ENCODE results near the gene INPP5A.

The INPP5A gene

DNA sequence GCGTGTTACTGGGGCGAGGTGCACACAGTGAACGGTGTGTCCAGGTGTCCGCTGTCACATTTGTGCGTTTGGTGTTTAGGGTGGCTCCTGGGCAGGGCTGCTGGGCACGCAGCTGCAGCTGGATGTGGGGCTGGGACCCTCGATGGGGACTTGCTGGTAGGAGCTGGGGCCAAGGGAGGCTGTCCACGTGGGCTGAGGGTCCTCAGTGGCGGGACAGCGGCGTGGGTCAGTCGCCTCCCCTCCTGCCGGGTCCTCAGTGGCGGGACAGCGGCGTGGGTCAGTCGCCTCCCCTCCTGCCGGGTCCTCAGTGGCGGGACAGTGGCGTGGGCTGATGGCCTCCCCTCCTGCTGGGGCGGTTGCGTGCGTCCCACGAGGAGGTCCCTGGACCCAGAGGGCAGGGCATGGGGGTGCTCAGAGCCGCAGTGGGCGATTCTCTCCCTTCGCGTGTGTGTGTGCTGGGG, 68.5 kb downstream of the INPP5A start:
- in situ Hi-C loops (cut with MboI; ENCODE audit: low pct_unique_long_range_greater_than_20kb, low sequenced_read_pairs, unreplicated experiment): no loop called here
- TF ChIP-seq, protein P1, sequence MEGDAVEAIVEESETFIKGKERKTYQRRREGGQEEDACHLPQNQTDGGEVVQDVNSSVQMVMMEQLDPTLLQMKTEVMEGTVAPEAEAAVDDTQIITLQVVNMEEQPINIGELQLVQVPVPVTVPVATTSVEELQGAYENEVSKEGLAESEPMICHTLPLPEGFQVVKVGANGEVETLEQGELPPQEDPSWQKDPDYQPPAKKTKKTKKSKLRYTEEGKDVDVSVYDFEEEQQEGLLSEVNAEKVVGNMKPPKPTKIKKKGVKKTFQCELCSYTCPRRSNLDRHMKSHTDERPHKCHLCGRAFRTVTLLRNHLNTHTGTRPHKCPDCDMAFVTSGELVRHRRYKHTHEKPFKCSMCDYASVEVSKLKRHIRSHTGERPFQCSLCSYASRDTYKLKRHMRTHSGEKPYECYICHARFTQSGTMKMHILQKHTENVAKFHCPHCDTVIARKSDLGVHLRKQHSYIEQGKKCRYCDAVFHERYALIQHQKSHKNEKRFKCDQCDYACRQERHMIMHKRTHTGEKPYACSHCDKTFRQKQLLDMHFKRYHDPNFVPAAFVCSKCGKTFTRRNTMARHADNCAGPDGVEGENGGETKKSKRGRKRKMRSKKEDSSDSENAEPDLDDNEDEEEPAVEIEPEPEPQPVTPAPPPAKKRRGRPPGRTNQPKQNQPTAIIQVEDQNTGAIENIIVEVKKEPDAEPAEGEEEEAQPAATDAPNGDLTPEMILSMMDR (IDR thresholded peaks at IDR 0.05; ENCODE audit: extremely low read depth, insufficient read depth, missing control alignments): no peak
- DNase-seq (ENCODE audit: low spot score): no peak

DNA sequence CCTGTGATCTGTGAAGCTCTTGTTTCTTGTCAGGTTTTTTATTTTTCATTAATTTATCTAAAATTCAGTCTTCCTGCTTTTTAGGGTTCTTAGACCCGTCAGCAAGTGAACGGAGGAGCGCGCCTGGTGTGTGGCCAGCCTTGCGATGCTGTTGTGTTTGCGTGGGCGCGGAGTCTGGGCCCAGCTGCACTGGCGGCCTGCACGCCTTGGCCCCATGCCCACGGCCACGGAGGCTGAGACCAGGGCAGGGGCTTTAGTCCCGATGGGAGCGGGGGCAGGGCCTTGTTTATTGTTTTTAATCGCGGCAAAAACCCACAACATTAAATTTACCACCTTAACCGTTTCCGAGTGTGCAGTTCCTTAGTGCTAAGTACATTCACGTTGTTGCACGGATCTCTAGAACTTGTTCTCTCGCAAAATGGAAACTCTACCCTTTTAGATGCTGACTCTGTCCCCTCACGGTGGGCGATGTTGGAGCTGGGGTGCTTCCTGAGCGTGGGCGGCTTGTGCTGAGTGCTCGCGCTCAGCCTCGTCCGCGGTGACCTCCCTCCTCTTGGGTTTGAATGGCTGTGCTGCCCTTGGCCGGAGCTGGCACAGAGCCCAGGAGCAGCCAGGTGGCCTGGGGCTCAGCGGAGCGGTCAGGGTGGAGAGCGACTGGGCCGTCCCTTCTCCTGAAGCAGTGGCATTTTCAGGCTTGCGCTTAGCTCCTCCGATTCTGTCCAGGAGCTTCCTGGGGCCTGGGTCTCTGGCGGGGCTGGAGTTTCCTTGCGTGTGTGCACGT, 69.1 kb downstream of the INPP5A start:
- in situ Hi-C loops (cut with MboI; ENCODE audit: low pct_unique_long_range_greater_than_20kb, low sequenced_read_pairs, unreplicated experiment): no loop called here
- no peak for DNase-seq (ENCODE audit: low spot score)
- TF ChIP-seq, protein P1 (IDR thresholded peaks at IDR 0.05; ENCODE audit: extremely low read depth, insufficient read depth, missing control alignments): no peak

DNA sequence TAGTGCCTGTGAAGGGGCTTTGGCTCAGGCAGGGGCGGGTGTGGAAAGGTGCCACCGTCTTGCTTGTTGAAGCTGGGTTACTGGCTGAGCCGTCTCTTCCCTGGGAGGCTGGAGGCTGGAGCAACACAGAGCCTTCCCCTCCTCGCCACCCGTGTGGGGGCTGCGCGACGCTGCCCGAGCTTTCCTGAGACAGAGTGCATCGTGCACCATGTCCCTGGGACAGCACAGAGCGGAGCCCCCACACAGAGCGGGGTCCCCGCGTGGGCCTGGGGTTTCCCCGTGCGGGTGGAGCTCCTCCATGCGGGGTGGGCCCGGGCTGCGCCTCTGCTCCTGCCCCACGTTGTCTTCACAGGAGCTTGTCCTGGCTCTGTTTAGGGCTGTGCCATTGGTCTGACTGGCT, 69.9 kb downstream of the INPP5A start:
- DNase-seq (ENCODE audit: low spot score): no peak
- in situ Hi-C loops (cut with MboI; ENCODE audit: low pct_unique_long_range_greater_than_20kb, low sequenced_read_pairs, unreplicated experiment): no loop called here
- TF ChIP-seq, protein P1 (IDR thresholded peaks at IDR 0.05; ENCODE audit: extremely low read depth, insufficient read depth, missing control alignments): no peak

DNA sequence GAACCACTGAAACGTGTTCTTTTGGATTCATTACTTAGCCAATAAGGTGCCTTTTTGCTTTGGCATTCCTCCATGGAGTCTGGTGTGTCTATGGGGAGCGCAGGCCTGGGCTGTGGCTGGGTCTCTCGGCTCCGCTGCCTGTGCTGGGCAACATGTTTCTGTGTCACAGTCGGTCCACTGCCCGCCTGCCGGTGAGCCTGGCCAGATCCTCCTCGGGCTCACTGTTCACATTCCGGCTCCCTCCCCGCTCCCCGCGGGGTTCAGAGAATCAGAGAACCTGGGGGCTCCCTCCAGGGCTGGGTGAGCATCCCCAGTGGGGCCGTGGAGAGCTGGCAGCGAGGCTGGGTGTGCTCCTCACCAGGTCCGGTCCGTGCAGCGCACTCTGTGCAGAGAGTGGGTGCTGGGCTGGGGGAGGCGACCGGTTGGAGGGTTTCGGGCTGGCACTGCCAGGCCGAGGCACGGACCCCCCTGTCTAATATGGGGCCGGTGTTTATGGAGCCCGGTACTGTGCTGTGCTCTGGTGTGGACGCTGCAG, 70.4 kb downstream of the INPP5A start:
- in situ Hi-C loops (cut with MboI; ENCODE audit: low pct_unique_long_range_greater_than_20kb, low sequenced_read_pairs, unreplicated experiment): no loop called here
- no peak for DNase-seq (ENCODE audit: low spot score)
- TF ChIP-seq, protein P1 (IDR thresholded peaks at IDR 0.05; ENCODE audit: extremely low read depth, insufficient read depth, missing control alignments): no peak

DNA sequence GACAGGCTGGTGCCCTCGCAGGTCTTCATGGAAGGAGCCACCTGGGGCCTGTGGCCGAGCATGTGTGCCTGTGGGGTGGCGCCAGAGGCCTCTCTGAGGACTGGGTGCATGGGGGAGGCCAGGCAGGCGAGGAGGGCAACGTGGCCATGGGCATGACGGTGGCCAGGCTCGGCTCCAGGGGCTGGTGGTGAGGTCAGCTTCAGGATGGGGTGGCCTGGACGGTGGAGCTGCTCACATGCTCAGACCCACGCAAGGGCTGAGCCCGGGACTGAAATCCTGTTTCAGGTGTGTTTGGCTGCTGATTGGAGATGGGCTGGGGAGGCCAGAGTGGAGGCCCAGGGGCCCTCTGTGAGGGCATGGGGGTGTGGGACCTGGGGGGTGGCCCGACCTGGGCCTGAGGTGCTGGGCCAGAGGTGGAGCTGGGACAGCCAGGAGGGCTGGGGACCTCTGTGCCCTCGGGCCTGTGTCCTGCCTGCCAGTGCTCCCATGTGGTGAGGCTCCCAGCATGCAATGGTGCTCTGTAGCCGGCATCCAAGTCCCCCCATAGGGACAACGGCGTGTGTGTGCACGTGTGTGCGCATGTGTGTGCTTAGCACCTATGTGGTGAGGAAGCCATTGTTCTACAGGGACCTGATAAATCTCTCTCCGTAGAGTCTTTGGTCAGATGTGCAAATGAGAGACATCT, 71.1 kb downstream of the INPP5A start:
- no peak for DNase-seq (ENCODE audit: low spot score)
- in situ Hi-C loops (cut with MboI; ENCODE audit: low pct_unique_long_range_greater_than_20kb, low sequenced_read_pairs, unreplicated experiment): no loop called here
- TF ChIP-seq, protein P1 (IDR thresholded peaks at IDR 0.05; ENCODE audit: extremely low read depth, insufficient read depth, missing control alignments): no peak

DNA sequence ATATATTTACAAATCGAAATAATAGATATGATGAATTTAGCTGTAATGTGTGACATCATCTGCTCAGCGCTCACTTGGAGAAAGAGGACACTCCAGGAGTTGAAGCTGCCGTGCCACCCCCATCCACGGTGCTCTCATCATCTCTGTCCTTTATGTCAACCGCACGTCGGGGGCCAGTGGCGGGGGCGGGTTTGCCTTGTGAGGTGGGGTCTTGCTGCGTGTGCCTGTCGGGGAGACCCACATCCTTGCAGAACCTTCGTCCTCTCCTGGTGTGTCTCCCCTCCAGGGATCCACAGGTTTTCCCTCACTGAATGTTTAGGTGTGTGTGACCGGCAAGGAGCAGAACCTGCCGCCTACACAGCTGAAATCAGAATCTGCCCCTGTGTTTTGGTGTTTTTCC, 71.6 kb downstream of the INPP5A start:
- TF ChIP-seq, protein P1 (IDR thresholded peaks at IDR 0.05; ENCODE audit: extremely low read depth, insufficient read depth, missing control alignments): no peak
- in situ Hi-C loops (cut with MboI; ENCODE audit: low pct_unique_long_range_greater_than_20kb, low sequenced_read_pairs, unreplicated experiment): no loop called here
- DNase-seq (ENCODE audit: low spot score): no peak

All from GM13977 (cell line).